Gastrocnemius medialis (tissue), 4 donors: ENCODE data around the gene PI4KA. TPM values are rescaled to one million over a fixed set of nuclear protein-coding genes. Genes with fewer than 3 reads are reported as not detected.

Experiments
- ATAC-seq, 2 donors: fragments of 150-250 bp; one replicate each; pipeline ENCODE4 v1.9.1; 2016
- DNase-seq, 2 donors: peaks; one replicate each; pipeline ENCODE4 v3.0.0-alpha.2; 2019
- H3K27ac ChIP-seq, 4 donors: fragments of 200-600 bp; sonication (generic); 1 replicate in 1 of 4; 2 replicates in 3 of 4; pipeline ENCODE4 v1.5.1; 2016 to 2018; ENCODE audit warnings: mild to moderate bottlenecking in 2 of 4, moderate library complexity in 1 of 4
- H3K27me3 ChIP-seq, 3 donors: fragments of 200-600 bp; sonication (generic) in 2 of 3; 1 replicate in 1 of 3; 2 replicates in 2 of 3; pipeline versions ENCODE4 v1.5.1 to v1.6.0; 2016 to 2019; ENCODE audit warnings: mild to moderate bottlenecking in 1 of 3, moderate library complexity in 1 of 3
- H3K36me3 ChIP-seq, 2 donors: fragments of 200-600 bp; sonication (generic) in 1 of 2; one replicate each; pipeline ENCODE4 v1.5.1; 2017 to 2018
- H3K4me1 ChIP-seq, 2 donors: fragments of 200-600 bp; sonication (generic) in 1 of 2; one replicate each; pipeline ENCODE4 v1.5.1; 2016 to 2017; ENCODE audit warnings: mild to moderate bottlenecking in 2 of 2
- H3K4me3 ChIP-seq, 4 donors: fragments of 200-600 bp; sonication (generic) in 3 of 4; 1 replicate in 1 of 4; 2 replicates in 3 of 4; pipeline ENCODE4 v1.5.1; 2016 to 2019; ENCODE audit warnings: mild to moderate bottlenecking in 2 of 4
- H3K9me3 ChIP-seq, 3 donors: fragments of 200-600 bp; sonication (generic) in 2 of 3; 1 replicate in 1 of 3; 2 replicates in 2 of 3; pipeline ENCODE4 v1.5.1; 2016 to 2019
- POLR2A ChIP-seq, 2 donors: fragments of 450-650 bp; IDR thresholded peaks; one replicate each; pipeline ENCODE4 v1.6.1; 2017; ENCODE audit warnings: antibody characterized with exemption in 2 of 2, mild to moderate bottlenecking in 2 of 2, moderate library complexity in 2 of 2
- in situ Hi-C, 4 donors: fragments of 200-750 bp; cut with MboI; loops; one replicate each; pipeline versions ENCODE4 v1.15.0 to v1.8.0; 2017; ENCODE audit warnings: low sequenced_read_pairs in 4 of 4
- intact Hi-C: fragments of 100-400 bp; cut with DNase I; formaldehyde crosslinking; loops from one replicate; pipeline ENCODE4 v1.15.1; 2023; ENCODE audit warnings: low total_unique reads
- total RNA-seq, 4 donors: library from RNA; depleted of rRNA; stranded (reverse); fragments of >200 nt; gene quantifications; one replicate each; pipeline versions ENCODE4 v1.1.0 to v1.2.3, GENCODE V29; 2016
- TF ChIP-seq, protein P1 (sequence below), 5 experiments: fragments of 450-650 bp in 3 of 5; fragments of 200-600 bp in 2 of 5; sonication (generic) in 2 of 5; IDR thresholded peaks in 4 of 5; conservative IDR thresholded peaks in 1 of 5; 1 replicate in 4 of 5; 2 replicates in 1 of 5; pipeline ENCODE4 v1.5.1; 2016 to 2019; ENCODE audit warnings: antibody characterized with exemption in 5 of 5, mild to moderate bottlenecking in 3 of 5, moderate library complexity in 3 of 5

Gene PI4KA
- total RNA-seq, 4 donors from 2014 or later: 40.1 to 59.7 (median 45.4) TPM

GRCh38 chr22:20881869-20882815 lies 23.5 kb upstream of the PI4KA start:
- no peaks in the 10 kb centered on the region for H3K9me3 ChIP-seq
- DNase-seq (no peak), ATAC-seq (no peak)
- intact Hi-C loops: loop anchor here (10.0 kb wide), 2 partner anchors 73 to 123 kb away; partner anchors contain the start of gene THAP7
- H3K4me1 ChIP-seq: no peaks in the 10 kb centered on the region
- H3K27me3 ChIP-seq: no peaks in the 10 kb centered on the region
- H3K4me3 ChIP-seq: no peak overlapping the region
- H3K36me3 ChIP-seq: peaks cover 0 to 54% of the 10 kb centered on the region in 2 donors
- TF ChIP-seq, protein P1, sequence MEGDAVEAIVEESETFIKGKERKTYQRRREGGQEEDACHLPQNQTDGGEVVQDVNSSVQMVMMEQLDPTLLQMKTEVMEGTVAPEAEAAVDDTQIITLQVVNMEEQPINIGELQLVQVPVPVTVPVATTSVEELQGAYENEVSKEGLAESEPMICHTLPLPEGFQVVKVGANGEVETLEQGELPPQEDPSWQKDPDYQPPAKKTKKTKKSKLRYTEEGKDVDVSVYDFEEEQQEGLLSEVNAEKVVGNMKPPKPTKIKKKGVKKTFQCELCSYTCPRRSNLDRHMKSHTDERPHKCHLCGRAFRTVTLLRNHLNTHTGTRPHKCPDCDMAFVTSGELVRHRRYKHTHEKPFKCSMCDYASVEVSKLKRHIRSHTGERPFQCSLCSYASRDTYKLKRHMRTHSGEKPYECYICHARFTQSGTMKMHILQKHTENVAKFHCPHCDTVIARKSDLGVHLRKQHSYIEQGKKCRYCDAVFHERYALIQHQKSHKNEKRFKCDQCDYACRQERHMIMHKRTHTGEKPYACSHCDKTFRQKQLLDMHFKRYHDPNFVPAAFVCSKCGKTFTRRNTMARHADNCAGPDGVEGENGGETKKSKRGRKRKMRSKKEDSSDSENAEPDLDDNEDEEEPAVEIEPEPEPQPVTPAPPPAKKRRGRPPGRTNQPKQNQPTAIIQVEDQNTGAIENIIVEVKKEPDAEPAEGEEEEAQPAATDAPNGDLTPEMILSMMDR (IDR thresholded peaks at IDR 0.05 in 4 of 5, conservative IDR thresholded peaks at IDR 0.05 in 1 of 5): no peak
- no peak for TF ChIP-seq POLR2A (IDR thresholded peaks at IDR 0.05)
- in situ Hi-C loops: loop anchor here in 1 of 4 donors (10.0 kb wide), 1 partner anchor 123 kb away; the partner anchor contains the start of gene THAP7
- H3K27ac ChIP-seq: no peak overlapping the region

GRCh38 chr22:20881231-20881630 lies 22.6 kb upstream of the PI4KA start:
- DNase-seq: no peak
- intact Hi-C loops: loop anchor here (10.0 kb wide), 2 partner anchors 74 to 124 kb away; partner anchors contain the start of gene THAP7
- no peaks in the 10 kb centered on the region for H3K4me1 ChIP-seq
- H3K27me3 ChIP-seq: no peaks in the 10 kb centered on the region
- H3K9me3 ChIP-seq: no peaks in the 10 kb centered on the region
- peaks cover 0 to 56% of the 10 kb centered on the region in 2 donors for H3K36me3 ChIP-seq
- in situ Hi-C loops: loop anchor here in 1 of 4 donors (10.0 kb wide), 1 partner anchor 124 kb away; the partner anchor contains the start of gene THAP7
- no peak overlapping the region for H3K4me3 ChIP-seq
- TF ChIP-seq, protein P1 (IDR thresholded peaks at IDR 0.05 in 4 of 5, conservative IDR thresholded peaks at IDR 0.05 in 1 of 5): no peak
- TF ChIP-seq POLR2A (IDR thresholded peaks at IDR 0.05): no peak
- no peak overlapping the region for H3K27ac ChIP-seq
- no peak for ATAC-seq

DNA sequence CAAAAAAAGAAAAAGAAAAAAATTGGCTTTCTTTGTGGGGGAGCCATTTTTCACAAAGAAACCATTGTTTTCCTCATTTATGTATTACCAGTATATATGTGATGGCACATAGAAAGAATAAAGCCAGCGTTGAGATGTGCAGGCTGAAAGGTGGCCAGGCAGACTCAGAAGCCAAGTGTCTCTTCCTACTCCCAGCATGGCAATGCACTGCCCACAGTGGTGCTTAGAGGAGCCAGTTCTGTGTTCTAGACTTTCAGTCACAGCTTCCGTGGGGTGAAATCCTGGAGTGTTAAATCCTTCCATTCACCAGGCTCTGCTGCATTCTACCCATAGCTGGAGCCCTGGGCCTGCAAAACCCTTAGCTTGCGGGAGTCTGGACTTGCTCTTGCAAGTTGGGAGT lies 19.1 kb upstream of the PI4KA start:
- H3K4me3 ChIP-seq: no peak overlapping the region
- no peaks in the 10 kb centered on the region for H3K27me3 ChIP-seq
- H3K4me1 ChIP-seq: no peaks in the 10 kb centered on the region
- ATAC-seq: no peak
- in situ Hi-C loops: no loop called here
- no peak for TF ChIP-seq POLR2A (IDR thresholded peaks at IDR 0.05)
- TF ChIP-seq, protein P1 (IDR thresholded peaks at IDR 0.05 in 4 of 5, conservative IDR thresholded peaks at IDR 0.05 in 1 of 5): no peak
- no peak overlapping the region for H3K27ac ChIP-seq
- intact Hi-C loops: no loop called here
- DNase-seq: no peak
- H3K9me3 ChIP-seq: no peaks in the 10 kb centered on the region
- peaks cover 0 to 56% of the 10 kb centered on the region in 2 donors for H3K36me3 ChIP-seq

DNA sequence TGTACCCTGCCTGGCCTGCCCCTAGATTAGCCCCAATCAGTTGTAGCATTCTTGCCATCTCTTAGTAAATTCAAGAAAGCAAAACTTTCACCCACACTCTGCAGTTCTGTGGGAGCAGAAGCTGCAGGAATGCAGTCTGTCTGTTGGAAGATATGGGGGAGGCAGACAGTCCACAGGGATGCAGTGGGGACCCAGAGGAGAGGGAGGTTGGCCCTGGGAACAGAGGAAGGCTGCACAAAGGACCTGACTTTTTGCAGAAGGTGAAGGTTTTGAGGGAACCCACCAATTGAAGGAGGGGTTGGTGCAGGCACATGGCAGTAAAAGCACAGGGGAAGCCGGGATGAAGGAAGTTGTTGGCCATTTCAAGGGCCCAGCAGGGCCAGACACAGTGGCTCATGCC lies 16.7 kb upstream of the PI4KA start:
- TF ChIP-seq, protein P1 (IDR thresholded peaks at IDR 0.05 in 4 of 5, conservative IDR thresholded peaks at IDR 0.05 in 1 of 5): no peak
- no peak for TF ChIP-seq POLR2A (IDR thresholded peaks at IDR 0.05)
- intact Hi-C loops (no loop called here), in situ Hi-C loops (no loop called here)
- Histone ChIP-seq H3K4me3 (no peak overlapping the region), H3K27ac (no peak overlapping the region), H3K4me1 (no peaks in the 10 kb centered on the region), H3K36me3 (peaks cover 0 to 56% of the 10 kb centered on the region in 2 donors), H3K27me3 (no peaks in the 10 kb centered on the region), H3K9me3 (no peaks in the 10 kb centered on the region)
- ATAC-seq (no peak), DNase-seq (no peak)
